Right lobe of liver (tissue), 4 donors: ENCODE results near the gene KIF5C.

ENCODE experiments used
- POLR2A ChIP-seq: fragments of 450-650 bp; IDR thresholded peaks from one replicate; pipeline ENCODE4 v1.6.1; 2017; ENCODE audit warnings: antibody characterized with exemption, mild to moderate bottlenecking
- TF ChIP-seq, protein P1 (sequence below), 4 donors: fragments of 200-600 bp in 3 of 4; fragments of 450-650 bp in 1 of 4; IDR thresholded peaks; one replicate each; pipeline versions ENCODE4 v1.5.1 to v1.8.0; 2016 to 2022; ENCODE audit warnings: antibody characterized with exemption in 4 of 4, mild to moderate bottlenecking in 2 of 4
- donor health status: DM: no; HTN: no; CAD: no.
- donor health status: DM: no; HTN: no; CAD: no.
- donor health status: DM: no; HTN: yes; CAD: no.

DNA sequence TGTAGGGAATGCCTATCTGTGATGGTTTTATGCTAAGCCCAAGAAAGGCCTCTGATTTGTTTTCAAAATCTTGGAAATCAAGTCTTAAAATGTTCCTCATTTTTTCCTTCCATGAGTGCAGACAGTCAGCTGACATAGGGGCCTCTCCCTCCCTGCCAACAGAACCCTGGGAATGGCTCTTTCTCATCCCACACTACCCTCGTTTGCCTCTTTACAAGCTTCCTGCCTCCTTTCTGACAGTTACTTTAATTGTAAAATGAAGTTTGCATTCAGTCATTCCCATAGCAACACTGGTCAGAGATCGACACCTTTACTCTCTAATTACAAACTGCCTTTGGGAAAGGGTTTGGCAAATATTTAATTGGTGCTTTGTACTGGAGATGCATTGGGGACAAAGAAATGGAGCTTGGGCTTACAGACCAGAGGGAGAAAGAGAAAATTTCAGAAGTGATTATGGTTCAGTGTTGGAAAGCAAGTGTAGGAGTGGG lies 25.4 kb downstream of the KIF5C start:
- TF ChIP-seq, protein P1, sequence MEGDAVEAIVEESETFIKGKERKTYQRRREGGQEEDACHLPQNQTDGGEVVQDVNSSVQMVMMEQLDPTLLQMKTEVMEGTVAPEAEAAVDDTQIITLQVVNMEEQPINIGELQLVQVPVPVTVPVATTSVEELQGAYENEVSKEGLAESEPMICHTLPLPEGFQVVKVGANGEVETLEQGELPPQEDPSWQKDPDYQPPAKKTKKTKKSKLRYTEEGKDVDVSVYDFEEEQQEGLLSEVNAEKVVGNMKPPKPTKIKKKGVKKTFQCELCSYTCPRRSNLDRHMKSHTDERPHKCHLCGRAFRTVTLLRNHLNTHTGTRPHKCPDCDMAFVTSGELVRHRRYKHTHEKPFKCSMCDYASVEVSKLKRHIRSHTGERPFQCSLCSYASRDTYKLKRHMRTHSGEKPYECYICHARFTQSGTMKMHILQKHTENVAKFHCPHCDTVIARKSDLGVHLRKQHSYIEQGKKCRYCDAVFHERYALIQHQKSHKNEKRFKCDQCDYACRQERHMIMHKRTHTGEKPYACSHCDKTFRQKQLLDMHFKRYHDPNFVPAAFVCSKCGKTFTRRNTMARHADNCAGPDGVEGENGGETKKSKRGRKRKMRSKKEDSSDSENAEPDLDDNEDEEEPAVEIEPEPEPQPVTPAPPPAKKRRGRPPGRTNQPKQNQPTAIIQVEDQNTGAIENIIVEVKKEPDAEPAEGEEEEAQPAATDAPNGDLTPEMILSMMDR (IDR thresholded peaks at IDR 0.05) = no peak
- TF ChIP-seq POLR2A = no peak
